SU-DHL-6 (cell line): ENCODE measurements around the gene TOMM34.

Source experiments
- H2AFZ ChIP-seq: fragments of 200-600 bp; sonication (generic); 2 replicates; pipeline ENCODE4 v1.6.1; 2014; ENCODE audit warnings: low read depth, mild to moderate bottlenecking, moderate library complexity, mixed read lengths, antibody characterized with exemption, low read length; ENCODE audit not compliant: severe bottlenecking
- H3F3A ChIP-seq: fragments of 200-600 bp; shearing (Covaris generic); 2 replicates; pipeline ENCODE4 v1.6.0; 2016; ENCODE audit warnings: antibody characterized with exemption, mild to moderate bottlenecking; ENCODE audit not compliant: insufficient read depth
- H3K27ac ChIP-seq: fragments of 200-600 bp; sonication (generic); 2 replicates; pipeline ENCODE4 v1.5.1; 2016; ENCODE audit warnings: low read depth, mild to moderate bottlenecking, low read length, moderate library complexity, mixed read lengths
- H3K27me3 ChIP-seq: fragments of 200-600 bp; sonication (generic), shearing (Covaris generic); 2 replicates; pipeline ENCODE4 v1.6.0; 2014; ENCODE audit warnings: mild to moderate bottlenecking, low read length
- H3K36me3 ChIP-seq: fragments of 200-600 bp; sonication (generic); 2 replicates; pipeline ENCODE4 v1.6.1; 2014; ENCODE audit warnings: mild to moderate bottlenecking, low read length, mixed read lengths
- H3K4me2 ChIP-seq: fragments of 300-600, 200-600 bp; shearing (Covaris generic), sonication (generic); 2 replicates; pipeline ENCODE4 v1.6.0; 2014; ENCODE audit warnings: low read length, low read depth, mild to moderate bottlenecking; ENCODE audit not compliant: poor library complexity, severe bottlenecking
- H3K4me3 ChIP-seq: fragments of 200-600 bp; sonication (generic); 2 replicates; pipeline ENCODE4 v1.5.1; 2014; ENCODE audit warnings: antibody characterized with exemption, low read length, mild to moderate bottlenecking, mixed read lengths; ENCODE audit not compliant: insufficient read depth, poor library complexity, severe bottlenecking
- H3K79me2 ChIP-seq: fragments of 200-600 bp; sonication (generic); 2 replicates; pipeline ENCODE4 v1.6.1; 2014; ENCODE audit warnings: mild to moderate bottlenecking, low read length, moderate library complexity; ENCODE audit not compliant: insufficient read depth
- H3K9ac ChIP-seq: fragments of 200-600 bp; sonication (generic); 2 replicates; pipeline ENCODE4 v1.7.0; 2014; ENCODE audit warnings: mild to moderate bottlenecking, low read length
- H3K9me2 ChIP-seq: fragments of 200-600 bp; sonication (generic); replicated peaks from 2 replicates; pipeline ENCODE4 v1.6.1; 2014; ENCODE audit warnings: low read length; ENCODE audit not compliant: insufficient read depth
- H3K9me3 ChIP-seq: fragments of 200-600 bp; sonication (generic); 2 replicates; pipeline ENCODE4 v1.6.1; 2014; ENCODE audit warnings: low read length, mixed read lengths; ENCODE audit not compliant: insufficient read depth
- H4K20me1 ChIP-seq: fragments of 200-600 bp; sonication (generic); 2 replicates; pipeline ENCODE4 v1.6.1; 2014; ENCODE audit warnings: low read depth, mild to moderate bottlenecking, antibody characterized with exemption, low read length, moderate library complexity, mixed read lengths
- EZH2phosphoT487 ChIP-seq: fragments of 200-600 bp; sonication (generic), shearing (Covaris generic); conservative IDR thresholded peaks from 2 replicates; pipeline ENCODE4 v1.6.1; 2018; ENCODE audit warnings: mild to moderate bottlenecking, antibody characterized with exemption, low read length, moderate library complexity, mixed read lengths
- TF ChIP-seq, protein P1 (sequence below): fragments of 200-600 bp; sonication (generic); IDR thresholded peaks from one replicate; pipeline ENCODE4 v1.5.1; 2017; ENCODE audit warnings: antibody characterized with exemption, mild to moderate bottlenecking, low read length, moderate library complexity; ENCODE audit not compliant: insufficient read depth, poor library complexity, severe bottlenecking

TOMM34 gene

DNA sequence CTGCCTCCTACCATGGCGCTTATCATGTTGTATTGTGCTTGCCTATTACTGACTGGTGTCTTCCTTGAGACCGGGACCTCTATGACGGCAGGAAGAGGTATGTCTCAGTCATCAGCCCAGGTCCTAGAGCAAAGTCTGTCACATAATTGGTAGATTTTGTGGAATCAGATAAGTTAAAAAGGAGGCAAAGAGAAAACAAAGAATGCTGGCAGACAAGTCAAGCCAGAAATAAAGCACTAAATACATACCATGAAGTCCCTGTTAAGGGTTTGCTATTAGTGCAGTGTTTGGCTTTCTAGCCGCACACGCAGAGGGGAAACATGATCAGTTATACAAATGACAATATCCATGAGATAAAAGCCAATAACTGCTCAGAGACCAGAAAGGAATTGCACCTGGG is 6.0 kb downstream of the TOMM34 start:
- H3K9me3 ChIP-seq = no peaks in the 10 kb centered on the region
- no peak overlapping the region for H3K27ac ChIP-seq
- TF ChIP-seq EZH2phosphoT487 = no peak
- TF ChIP-seq, protein P1, sequence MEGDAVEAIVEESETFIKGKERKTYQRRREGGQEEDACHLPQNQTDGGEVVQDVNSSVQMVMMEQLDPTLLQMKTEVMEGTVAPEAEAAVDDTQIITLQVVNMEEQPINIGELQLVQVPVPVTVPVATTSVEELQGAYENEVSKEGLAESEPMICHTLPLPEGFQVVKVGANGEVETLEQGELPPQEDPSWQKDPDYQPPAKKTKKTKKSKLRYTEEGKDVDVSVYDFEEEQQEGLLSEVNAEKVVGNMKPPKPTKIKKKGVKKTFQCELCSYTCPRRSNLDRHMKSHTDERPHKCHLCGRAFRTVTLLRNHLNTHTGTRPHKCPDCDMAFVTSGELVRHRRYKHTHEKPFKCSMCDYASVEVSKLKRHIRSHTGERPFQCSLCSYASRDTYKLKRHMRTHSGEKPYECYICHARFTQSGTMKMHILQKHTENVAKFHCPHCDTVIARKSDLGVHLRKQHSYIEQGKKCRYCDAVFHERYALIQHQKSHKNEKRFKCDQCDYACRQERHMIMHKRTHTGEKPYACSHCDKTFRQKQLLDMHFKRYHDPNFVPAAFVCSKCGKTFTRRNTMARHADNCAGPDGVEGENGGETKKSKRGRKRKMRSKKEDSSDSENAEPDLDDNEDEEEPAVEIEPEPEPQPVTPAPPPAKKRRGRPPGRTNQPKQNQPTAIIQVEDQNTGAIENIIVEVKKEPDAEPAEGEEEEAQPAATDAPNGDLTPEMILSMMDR = no peak
- no peaks in the 10 kb centered on the region for H3K27me3 ChIP-seq
- H3K9ac ChIP-seq = no peak overlapping the region
- H4K20me1 ChIP-seq = no peaks in the 10 kb centered on the region; the same call in 1 of the 2 replicates
- H3K4me2 ChIP-seq = no peak overlapping the region
- H3K4me3 ChIP-seq = no peak overlapping the region
- no peaks in the 10 kb centered on the region for H3F3A ChIP-seq
- peaks cover 37% of the 10 kb centered on the region for H3K36me3 ChIP-seq
- H3K9me2 ChIP-seq = no peaks in the 10 kb centered on the region
- no peak overlapping the region for H2AFZ ChIP-seq
- H3K79me2 ChIP-seq = peaks cover 31% of the 10 kb centered on the region

DNA sequence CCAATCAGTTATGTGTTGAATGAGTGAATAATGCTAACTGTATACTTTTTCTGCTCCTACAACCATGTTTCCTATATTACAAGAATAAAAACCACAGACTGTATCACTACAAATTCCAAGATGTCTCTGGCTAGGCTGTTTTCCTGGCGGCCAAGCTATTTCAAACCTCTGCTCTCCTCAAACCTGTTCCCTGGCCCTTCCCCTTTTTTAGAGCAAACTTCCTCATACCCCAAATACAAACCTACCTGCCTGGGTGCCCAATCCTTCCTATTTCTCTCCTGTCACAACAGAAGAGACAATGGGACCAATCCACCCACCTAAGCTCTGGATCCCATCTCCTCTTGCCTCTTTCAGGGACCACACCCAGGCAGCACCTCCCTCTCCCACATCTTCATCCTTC is 7.5 kb downstream of the TOMM34 start:
- H4K20me1 ChIP-seq = no peaks in the 10 kb centered on the region
- H3K79me2 ChIP-seq = peaks cover 16% of the 10 kb centered on the region; the same call in 1 of the 2 replicates
- peaks cover 40% of the 10 kb centered on the region for H3K36me3 ChIP-seq
- H3F3A ChIP-seq = no peaks in the 10 kb centered on the region
- TF ChIP-seq, protein P1 = no peak
- TF ChIP-seq EZH2phosphoT487 = no peak
- H3K9me3 ChIP-seq = no peaks in the 10 kb centered on the region
- H3K4me2 ChIP-seq = no peak overlapping the region
- no peak overlapping the region for H3K4me3 ChIP-seq
- H2AFZ ChIP-seq = no peak overlapping the region
- no peak overlapping the region for H3K27ac ChIP-seq
- no peak overlapping the region for H3K9ac ChIP-seq
- H3K27me3 ChIP-seq = no peaks in the 10 kb centered on the region
- H3K9me2 ChIP-seq = no peaks in the 10 kb centered on the region

DNA sequence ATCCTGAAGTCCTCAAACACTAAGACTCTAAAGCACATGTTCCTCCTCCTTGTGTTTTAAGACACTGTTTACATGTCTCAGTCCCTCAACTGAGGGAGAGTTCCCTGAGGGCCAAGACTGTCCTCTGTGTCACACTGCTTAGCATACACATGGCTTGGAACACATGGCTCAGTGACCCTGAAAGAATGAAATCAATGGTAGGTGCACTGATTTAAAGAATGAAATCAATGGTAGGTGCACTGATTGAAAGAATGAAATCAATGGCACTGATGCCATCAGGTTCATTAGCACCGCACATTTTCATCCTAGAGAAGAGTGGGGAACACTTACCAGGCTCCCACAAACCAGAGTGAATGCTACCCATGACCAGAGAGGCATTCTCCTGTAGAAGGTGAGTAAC is 9.8 kb downstream of the TOMM34 start:
- TF ChIP-seq EZH2phosphoT487 = no peak
- TF ChIP-seq, protein P1 = no peak
- Histone ChIP-seq H3F3A (no peaks in the 10 kb centered on the region), H2AFZ (no peak overlapping the region), H3K9me3 (no peaks in the 10 kb centered on the region), H3K27ac (no peak overlapping the region), H3K4me2 (no peak overlapping the region), H3K4me3 (no peak overlapping the region), H3K79me2 (no peaks in the 10 kb centered on the region), H3K9me2 (no peaks in the 10 kb centered on the region), H3K27me3 (no peaks in the 10 kb centered on the region), H3K36me3 (peaks cover 37% of the 10 kb centered on the region), H3K9ac (no peak overlapping the region), H4K20me1 (no peaks in the 10 kb centered on the region)
